Trophoblast cell (in vitro differentiated cells and primary cell): ENCODE measurements around the gene ARID5A.

ENCODE experiments used
- DNase-seq, 2 donors: peaks; one replicate each; pipeline ENCODE4 v3.0.0-alpha.2; 2016
- H2AFZ ChIP-seq: 2 replicates; pipeline ENCODE4 v1.6.1; 2013; ENCODE audit warnings: low read length, moderate library complexity, mild to moderate bottlenecking; ENCODE audit not compliant: insufficient read depth, poor library complexity
- H2AK5ac ChIP-seq: 2 replicates; pipeline ENCODE4 v1.6.1; 2013; ENCODE audit warnings: mild to moderate bottlenecking, low read length
- H2BK120ac ChIP-seq: 2 replicates; pipeline ENCODE4 v1.6.1; 2013; ENCODE audit warnings: low read length, mild to moderate bottlenecking, moderate library complexity; ENCODE audit not compliant: insufficient read depth, poor library complexity
- H2BK12ac ChIP-seq: 2 replicates; pipeline ENCODE4 v1.6.1; 2013; ENCODE audit warnings: mild to moderate bottlenecking, low read length, moderate library complexity
- H2BK5ac ChIP-seq: 2 replicates; pipeline ENCODE4 v1.6.1; 2013; ENCODE audit warnings: low read length, low read depth, moderate library complexity, mild to moderate bottlenecking; ENCODE audit not compliant: poor library complexity
- H3K14ac ChIP-seq: 2 replicates; pipeline ENCODE4 v1.6.1; 2013; ENCODE audit warnings: mild to moderate bottlenecking, low read length
- H3K18ac ChIP-seq: 2 replicates; pipeline ENCODE4 v1.6.1; 2013; ENCODE audit warnings: mild to moderate bottlenecking, low read length
- H3K23ac ChIP-seq: 2 replicates; pipeline ENCODE4 v1.6.1; 2013; ENCODE audit warnings: low read length
- H3K27ac ChIP-seq: 2 replicates; pipeline ENCODE4 v1.5.1; 2013; ENCODE audit warnings: low read depth, mild to moderate bottlenecking, inconsistent platforms, low read length, moderate library complexity
- H3K27me3 ChIP-seq: 2 replicates; pipeline ENCODE4 v1.6.1; 2013; ENCODE audit warnings: inconsistent platforms, mild to moderate bottlenecking, low read length, moderate library complexity; ENCODE audit not compliant: insufficient read depth
- H3K36me3 ChIP-seq, 2 experiments: 1 replicate in 1 of 2; 2 replicates in 1 of 2; pipeline ENCODE4 v1.6.1; 2013; ENCODE audit warnings: low read length in 2 of 2, mild to moderate bottlenecking in 2 of 2, moderate library complexity in 1 of 2; ENCODE audit not compliant: insufficient read depth in 2 of 2, control insufficient read depth in 1 of 2
- H3K4ac ChIP-seq: 2 replicates; pipeline ENCODE4 v1.6.1; 2013; ENCODE audit warnings: low read depth, mild to moderate bottlenecking, low read length, moderate library complexity
- H3K4me1 ChIP-seq, 2 experiments: 1 replicate in 1 of 2; 2 replicates in 1 of 2; pipeline ENCODE4 v1.6.1; 2013; ENCODE audit warnings: low read length in 2 of 2, mild to moderate bottlenecking in 2 of 2, moderate library complexity in 1 of 2; ENCODE audit not compliant: insufficient read depth in 2 of 2, control insufficient read depth in 1 of 2
- H3K4me2 ChIP-seq: 2 replicates; pipeline ENCODE4 v1.6.1; 2013; ENCODE audit warnings: inconsistent platforms, mild to moderate bottlenecking, low read length, moderate library complexity
- H3K4me3 ChIP-seq: 2 replicates; pipeline ENCODE4 v1.5.1; 2013; ENCODE audit warnings: mild to moderate bottlenecking, low read depth, low read length, inconsistent platforms
- H3K79me1 ChIP-seq: one replicate; pipeline ENCODE4 v1.6.1; 2013; ENCODE audit warnings: low read length
- H3K79me2 ChIP-seq: 2 replicates; pipeline ENCODE4 v1.6.1; 2013; ENCODE audit warnings: low read length, mild to moderate bottlenecking; ENCODE audit not compliant: control insufficient read depth, insufficient read depth, poor library complexity
- H3K9ac ChIP-seq: 2 replicates; pipeline ENCODE4 v1.6.1; 2013; ENCODE audit warnings: mild to moderate bottlenecking, low read length
- H3K9me3 ChIP-seq: 2 replicates; pipeline ENCODE4 v1.6.1; 2013; ENCODE audit warnings: low read depth, mild to moderate bottlenecking, control low read depth, inconsistent platforms, low read length; ENCODE audit not compliant: insufficient read depth
- H4K12ac ChIP-seq: 2 replicates; pipeline ENCODE4 v1.6.1; 2013; ENCODE audit warnings: low read depth, mild to moderate bottlenecking, low read length, moderate library complexity
- H4K8ac ChIP-seq: 2 replicates; pipeline ENCODE4 v1.6.1; 2013; ENCODE audit warnings: low read depth, mild to moderate bottlenecking, low read length, moderate library complexity
- H4K91ac ChIP-seq: one replicate; pipeline ENCODE4 v1.6.1; 2013; ENCODE audit warnings: low read depth, mild to moderate bottlenecking, low read length, moderate library complexity
- WGBS: extraction: QIAGEN DNeasy Blood & Tissue Kit; methylation state at CpG from one replicate; pipeline ENCODE4 v1.1.7; 2013; ENCODE audit warnings: missing lambda C conversion rate; ENCODE audit not compliant: insufficient read length, insufficient coverage; ENCODE audit errors: extremely low coverage; 5-methylcytosine and 5-hydroxymethylcytosine counted together

ARID5A gene

GRCh38 chr2:96527286-96528005 lies 9.1 kb upstream of the ARID5A start:
- no peak for DNase-seq
- Histone ChIP-seq H2AK5ac (no peak overlapping the region), H3K27me3 (peaks cover 17% of the 10 kb centered on the region), H3K79me1 (no peaks in the 10 kb centered on the region), H3K9ac (no peak overlapping the region), H2BK12ac (no peak overlapping the region), H3K27ac (no peak overlapping the region), H3K18ac (no peak overlapping the region), H4K91ac (no peak overlapping the region), H2BK120ac (no peak overlapping the region), H4K12ac (no peak overlapping the region), H3K4me3 (no peak overlapping the region), H3K79me2 (no peaks in the 10 kb centered on the region), H3K4me1 (peaks cover 0 to 2% of the 10 kb centered on the region in 2 experiments), H3K9me3 (peaks cover 2% of the 10 kb centered on the region), H2BK5ac (no peak overlapping the region), H3K36me3 (no peaks in the 10 kb centered on the region), H4K8ac (no peak overlapping the region), H2AFZ (peak overlapping the region; percentile 33), H3K4me2 (peak overlapping the region; percentile 6), H3K23ac (no peak overlapping the region), H3K14ac (no peak overlapping the region), H3K4ac (no peak overlapping the region)
- no CpG with 5 or more reads among the region's 51 CpGs for WGBS

GRCh38 chr2:96528006-96528699 lies 8.4 kb upstream of the ARID5A start:
- Histone ChIP-seq H3K79me2 (no peaks in the 10 kb centered on the region), H4K91ac (no peak overlapping the region), H3K27ac (no peak overlapping the region), H3K4me3 (no peak overlapping the region), H3K18ac (no peak overlapping the region), H2BK120ac (no peak overlapping the region), H3K14ac (no peak overlapping the region), H4K12ac (no peak overlapping the region), H3K4me1 (peaks cover 0 to 3% of the 10 kb centered on the region in 2 experiments), H3K23ac (no peak overlapping the region), H3K79me1 (no peaks in the 10 kb centered on the region), H3K9me3 (peaks cover 2% of the 10 kb centered on the region), H2AFZ (no peak overlapping the region), H3K9ac (no peak overlapping the region), H2BK5ac (no peak overlapping the region), H4K8ac (no peak overlapping the region), H3K36me3 (no peaks in the 10 kb centered on the region), H2AK5ac (no peak overlapping the region), H3K27me3 (peaks cover 17% of the 10 kb centered on the region), H3K4me2 (peak overlapping the region; percentile 6), H3K4ac (no peak overlapping the region), H2BK12ac (no peak overlapping the region)
- WGBS, result no CpG with 5 or more reads among the region's 14 CpGs
- peak in 1 of 2 donors; percentile 34 for DNase-seq

- WGBS, result no CpG with 5 or more reads among the region's 8 CpGs
- DNase-seq, result no peak
- H2BK5ac ChIP-seq, result no peak overlapping the region
These were observed 7.7 kb upstream of the ARID5A start for GRCh38 chr2:96528700-96529375.

GRCh38 chr2:96529376-96530143 lies 7.0 kb upstream of the ARID5A start:
- Histone ChIP-seq H3K9ac (no peak overlapping the region), H2AK5ac (no peak overlapping the region), H3K4ac (no peak overlapping the region), H3K9me3 (peaks cover 2% of the 10 kb centered on the region), H3K27ac (no peak overlapping the region), H2BK5ac (no peak overlapping the region), H4K8ac (no peak overlapping the region), H3K27me3 (peaks cover 17% of the 10 kb centered on the region), H3K23ac (no peak overlapping the region), H2BK120ac (no peak overlapping the region), H3K79me1 (no peaks in the 10 kb centered on the region), H4K91ac (no peak overlapping the region), H3K4me2 (no peak overlapping the region), H2AFZ (no peak overlapping the region), H3K4me3 (no peak overlapping the region), H4K12ac (no peak overlapping the region), H3K18ac (no peak overlapping the region), H3K79me2 (no peaks in the 10 kb centered on the region), H2BK12ac (no peak overlapping the region), H3K14ac (no peak overlapping the region), H3K4me1 (peaks cover 0 to 5% of the 10 kb centered on the region in 2 experiments), H3K36me3 (no peaks in the 10 kb centered on the region)
- no peak for DNase-seq
- WGBS, result no CpG with 5 or more reads among the region's 9 CpGs

More at GRCh38 chr2:96528700-96529375, 7.7 kb upstream of the ARID5A start:
- H3K36me3 ChIP-seq, result no peaks in the 10 kb centered on the region
- H3K4me1 ChIP-seq, result peaks cover 0 to 5% of the 10 kb centered on the region in 2 experiments
- no peak overlapping the region for H4K91ac ChIP-seq
- no peak overlapping the region for H3K4me3 ChIP-seq
- no peak overlapping the region for H2BK120ac ChIP-seq
- H4K8ac ChIP-seq, result no peak overlapping the region
- no peak overlapping the region for H2AK5ac ChIP-seq
- no peak overlapping the region for H3K4me2 ChIP-seq
- no peak overlapping the region for H3K18ac ChIP-seq
- no peak overlapping the region for H2AFZ ChIP-seq
- H4K12ac ChIP-seq, result no peak overlapping the region
- no peak overlapping the region for H3K9ac ChIP-seq
- peaks cover 2% of the 10 kb centered on the region for H3K9me3 ChIP-seq
- H3K27ac ChIP-seq, result no peak overlapping the region
- H3K27me3 ChIP-seq, result peaks cover 17% of the 10 kb centered on the region
- no peaks in the 10 kb centered on the region for H3K79me2 ChIP-seq
- no peak overlapping the region for H3K14ac ChIP-seq
- no peak overlapping the region for H3K23ac ChIP-seq
- no peak overlapping the region for H3K4ac ChIP-seq
- no peaks in the 10 kb centered on the region for H3K79me1 ChIP-seq
- H2BK12ac ChIP-seq, result no peak overlapping the region
